Immature natural killer cell (primary cell): ENCODE results near the gene ATP6V1D. TPM values are rescaled to one million over a fixed set of nuclear protein-coding genes. Genes with fewer than 3 reads are reported as not detected.
"Not testable (repeated sequence)": the region's sequence is repeated elsewhere in the genome, so short reads cannot be mapped to it uniquely, and the experiment has no call there.

Experiments used
- DNase-seq, 3 donors: peaks; one replicate each; pipeline ENCODE4 v3.0.0; 2022; ENCODE audit warnings: mixed read lengths in 1 of 3
- H3K27ac Mint-ChIP-seq, 6 donors: one replicate each; pipeline ENCODE4 v1.8.0; 2020; ENCODE audit warnings: mixed read lengths in 6 of 6, mild to moderate bottlenecking in 5 of 6, inconsistent platforms in 4 of 6, moderate library complexity in 3 of 6
- H3K27me3 Mint-ChIP-seq, 3 donors: one replicate each; pipeline ENCODE4 v1.8.0; 2020 to 2021; ENCODE audit warnings: low read depth in 3 of 3, mild to moderate bottlenecking in 3 of 3, mixed read lengths in 3 of 3, moderate library complexity in 3 of 3, inconsistent platforms in 1 of 3
- H3K36me3 Mint-ChIP-seq, 3 donors: one replicate each; pipeline ENCODE4 v1.8.0; 2020; ENCODE audit warnings: mixed read lengths in 3 of 3, inconsistent platforms in 2 of 3, mild to moderate bottlenecking in 2 of 3
- H3K4me1 Mint-ChIP-seq, 2 donors: one replicate each; pipeline ENCODE4 v1.8.0; 2020; ENCODE audit warnings: inconsistent platforms in 2 of 2, mild to moderate bottlenecking in 2 of 2, mixed read lengths in 2 of 2, moderate library complexity in 1 of 2
- H3K4me3 Mint-ChIP-seq, 5 donors: one replicate each; pipeline ENCODE4 v1.8.0; 2020; ENCODE audit warnings: mild to moderate bottlenecking in 5 of 5, mixed read lengths in 5 of 5, inconsistent platforms in 3 of 5, moderate library complexity in 3 of 5
- H3K9me3 Mint-ChIP-seq, 6 donors: one replicate each; pipeline ENCODE4 v1.8.0; 2020; ENCODE audit warnings: mild to moderate bottlenecking in 6 of 6, mixed read lengths in 6 of 6, inconsistent platforms in 4 of 6, moderate library complexity in 3 of 6
- polyA plus RNA-seq, 3 donors: library from polyadenylated mRNA; unstranded; fragments of 300-500 nt; fragmentation: Illumina TruSeq; gene quantifications; one replicate each; pipeline ENCODE4 v1.2.3, GENCODE V29; 2021

ATP6V1D gene
- polyA plus RNA-seq, 3 donors from 2014 or later: 74.0 to 94.9 (median 80.1) TPM

DNA sequence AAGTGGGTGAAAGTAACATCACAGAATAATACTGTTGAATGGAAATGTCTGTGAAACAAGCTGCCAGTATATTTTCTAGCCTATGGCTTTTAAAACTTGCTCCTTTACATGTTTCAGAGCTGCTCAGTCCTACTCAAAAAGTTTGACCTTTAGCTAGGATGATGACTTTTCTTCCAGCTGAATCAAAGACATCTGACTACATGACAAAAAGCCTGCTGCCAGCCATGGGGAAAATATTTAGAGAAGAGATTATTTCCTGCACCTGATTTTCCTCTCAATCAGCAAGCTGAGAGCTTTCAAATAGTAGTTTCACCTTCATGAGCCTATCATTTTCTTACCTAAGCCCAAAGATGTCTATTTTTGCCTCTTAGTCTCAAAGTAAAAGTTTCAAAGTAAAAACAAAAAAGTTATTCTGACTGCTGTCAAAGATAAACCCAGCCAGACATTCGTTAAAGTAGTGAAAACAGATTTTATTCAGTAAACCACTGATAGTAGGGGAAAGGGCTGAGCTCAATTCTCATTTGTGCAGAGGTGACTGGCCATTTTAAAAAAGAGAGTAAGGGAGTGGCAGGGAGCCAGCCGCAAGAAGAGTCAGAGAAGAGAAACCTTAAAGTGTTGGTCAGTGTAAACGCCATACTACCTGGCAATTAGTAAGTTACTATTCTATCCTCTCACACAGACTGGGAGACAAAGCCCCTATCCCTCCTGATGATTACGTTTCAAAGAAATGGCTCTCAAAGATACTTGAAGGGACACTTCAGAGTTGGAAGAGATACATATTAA, 2.2 kb downstream of the ATP6V1D start:
- Mint-ChIP-seq H3K4me1 (peaks cover 43 to 57% of the 10 kb centered on the region in 2 donors), H3K9me3 (no peaks in the 10 kb centered on the region), H3K36me3 (no peaks in the 10 kb centered on the region), H3K27me3 (peaks cover 8 to 9% (median 8%) of the 10 kb centered on the region in 3 donors), H3K27ac (peak overlapping the region in 4 of 6 donors; percentile 38 to 69 (median 62)), H3K4me3 (peak overlapping the region; percentile 31 to 99 (median 99))
- no peak for DNase-seq

DNA sequence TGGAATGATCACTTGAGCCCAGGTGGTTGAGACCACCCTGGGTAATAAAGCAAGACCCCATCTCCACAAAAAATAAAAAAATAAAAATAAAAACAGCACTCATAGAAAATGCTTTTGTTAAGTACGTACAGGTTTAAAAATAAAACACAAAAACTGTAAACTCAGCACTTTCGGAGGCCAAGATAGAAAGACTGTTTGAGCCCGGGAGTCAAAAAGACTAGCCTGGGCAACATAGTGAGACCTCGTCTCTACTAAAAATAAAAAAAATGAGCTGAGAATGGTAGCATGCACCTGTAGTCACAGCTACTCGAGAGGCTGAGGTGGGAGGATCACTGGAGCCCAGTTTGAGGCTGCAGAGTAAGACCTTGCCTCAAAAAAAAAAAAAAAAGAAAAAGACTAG, 7.5 kb downstream of the ATP6V1D start:
- peaks cover 0 to 10% of the 10 kb centered on the region in 2 donors for H3K4me1 Mint-ChIP-seq
- peaks cover 15 to 20% (median 20%) of the 10 kb centered on the region in 3 donors for H3K36me3 Mint-ChIP-seq
- H3K4me3 Mint-ChIP-seq: no peak overlapping the region
- DNase-seq: no peak
- no peaks in the 10 kb centered on the region for H3K27me3 Mint-ChIP-seq
- no peaks in the 10 kb centered on the region for H3K9me3 Mint-ChIP-seq
- no peak overlapping the region for H3K27ac Mint-ChIP-seq

DNA sequence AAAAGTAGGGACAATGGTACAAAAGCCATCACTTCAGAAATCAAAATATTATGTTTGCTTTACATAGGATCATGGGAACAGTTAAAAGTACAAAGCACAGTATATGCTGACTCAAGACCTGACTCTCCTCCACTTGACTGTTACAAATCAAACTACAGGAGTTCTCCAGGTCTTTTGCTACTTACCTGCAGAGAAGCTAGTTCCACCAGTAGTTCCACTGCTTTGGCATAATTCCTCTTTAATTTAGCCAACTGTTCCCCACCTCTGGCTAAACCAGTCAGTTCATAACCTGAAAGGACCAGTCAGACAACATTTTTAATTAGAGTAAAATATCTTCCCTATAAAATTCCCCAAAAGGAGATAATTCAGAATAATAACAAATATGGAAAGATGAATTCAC, 14.0 kb downstream of the ATP6V1D start:
- H3K9me3 Mint-ChIP-seq: no peaks in the 10 kb centered on the region
- no peaks in the 10 kb centered on the region for H3K4me1 Mint-ChIP-seq
- peaks cover 0 to 1% (median 0%) of the 10 kb centered on the region in 3 donors for H3K27me3 Mint-ChIP-seq
- H3K27ac Mint-ChIP-seq: no peak overlapping the region
- H3K4me3 Mint-ChIP-seq: no peak overlapping the region
- no peak for DNase-seq
- peaks cover 30 to 43% (median 38%) of the 10 kb centered on the region in 3 donors for H3K36me3 Mint-ChIP-seq

- Mint-ChIP-seq H3K4me3 (no peak overlapping the region), H3K36me3 (peaks cover 30 to 38% (median 31%) of the 10 kb centered on the region in 3 donors), H3K27me3 (peaks cover 0 to 2% (median 1%) of the 10 kb centered on the region in 3 donors), H3K4me1 (no peaks in the 10 kb centered on the region), H3K27ac (no peak overlapping the region), H3K9me3 (no peaks in the 10 kb centered on the region)
- DNase-seq: no peak
Observed at GRCh38 chr14:67343601-67344230, 15.9 kb downstream of the ATP6V1D start.

DNA sequence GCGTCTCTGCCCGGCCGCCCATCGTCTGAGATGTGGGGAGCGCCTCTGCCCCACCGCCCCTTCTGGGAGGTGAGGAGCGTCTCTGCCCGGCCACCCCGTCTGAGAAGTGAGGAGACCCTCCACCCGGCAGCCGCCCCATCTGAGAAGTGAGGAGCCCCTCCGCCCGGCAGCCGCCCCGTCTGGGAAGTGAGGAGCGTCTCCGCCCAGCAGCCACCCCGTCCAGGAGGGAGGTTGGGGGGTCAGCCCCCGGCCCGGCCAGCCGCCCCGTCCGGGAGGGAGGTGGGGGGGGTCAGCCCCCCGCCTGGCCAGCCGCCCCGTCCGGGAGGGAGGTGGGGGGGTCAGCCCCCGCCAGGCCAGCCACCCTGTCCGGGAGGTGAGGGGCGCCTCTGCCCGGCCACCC, 18.4 kb downstream of the ATP6V1D start:
- not testable (repeated sequence) for DNase-seq, H3K4me3 Mint-ChIP-seq, H3K27ac Mint-ChIP-seq, H3K9me3 Mint-ChIP-seq, H3K4me1 Mint-ChIP-seq, H3K27me3 Mint-ChIP-seq
- H3K36me3 Mint-ChIP-seq: peaks cover 26 to 43% (median 33%) of the 10 kb centered on the region in 3 donors

DNA sequence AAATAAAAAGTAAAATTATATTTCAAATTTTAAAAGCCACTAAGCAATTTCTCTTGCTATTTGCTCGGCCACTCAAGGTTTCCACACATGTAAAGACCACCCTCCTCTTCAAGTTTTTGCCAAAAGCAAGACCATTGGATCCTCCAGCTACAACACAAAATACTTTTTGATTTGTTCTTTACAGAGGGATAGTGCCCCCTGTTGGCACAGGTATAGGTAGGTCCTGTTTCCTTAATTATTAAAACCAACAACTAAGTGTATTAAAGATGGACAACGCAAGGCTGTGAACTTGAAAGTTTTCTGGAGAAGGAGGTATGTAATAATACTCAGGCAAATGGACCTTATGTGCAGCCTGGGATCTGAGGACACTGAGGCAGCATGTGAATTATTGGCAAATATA, 23.8 kb downstream of the ATP6V1D start:
- Mint-ChIP-seq H3K27ac (no peak overlapping the region), H3K27me3 (peaks cover 0 to 2% (median 0%) of the 10 kb centered on the region in 3 donors), H3K4me1 (no peaks in the 10 kb centered on the region), H3K4me3 (no peak overlapping the region), H3K9me3 (no peaks in the 10 kb centered on the region), H3K36me3 (peaks cover 22 to 52% (median 41%) of the 10 kb centered on the region in 3 donors)
- no peak for DNase-seq

GRCh38 chr14:67332468-67332867, 27.1 kb downstream of the ATP6V1D start:
- DNase-seq: no peak
- Mint-ChIP-seq H3K27ac (no peak overlapping the region), H3K27me3 (no peaks in the 10 kb centered on the region), H3K36me3 (peaks cover 14 to 40% (median 34%) of the 10 kb centered on the region in 3 donors), H3K4me1 (no peaks in the 10 kb centered on the region), H3K9me3 (no peaks in the 10 kb centered on the region), H3K4me3 (no peak overlapping the region)

GRCh38 chr14:67331368-67332125, 28.1 kb downstream of the ATP6V1D start:
- no peak overlapping the region for H3K4me3 Mint-ChIP-seq
- no peak overlapping the region for H3K27ac Mint-ChIP-seq
- DNase-seq: no peak
- peaks cover 14 to 41% (median 33%) of the 10 kb centered on the region in 3 donors for H3K36me3 Mint-ChIP-seq
- peaks cover 0 to 2% (median 0%) of the 10 kb centered on the region in 6 donors for H3K9me3 Mint-ChIP-seq
- no peaks in the 10 kb centered on the region for H3K4me1 Mint-ChIP-seq
- no peaks in the 10 kb centered on the region for H3K27me3 Mint-ChIP-seq

GRCh38 chr14:67329666-67330065, 29.9 kb downstream of the ATP6V1D start:
- not testable (repeated sequence) for H3K9me3 Mint-ChIP-seq, H3K27ac Mint-ChIP-seq, H3K4me1 Mint-ChIP-seq, H3K27me3 Mint-ChIP-seq, H3K4me3 Mint-ChIP-seq, DNase-seq
- peaks cover 19 to 36% (median 25%) of the 10 kb centered on the region in 3 donors for H3K36me3 Mint-ChIP-seq

GRCh38 chr14:67319142-67319541, 40.5 kb downstream of the ATP6V1D start:
- peaks cover 0 to 8% (median 4%) of the 10 kb centered on the region in 3 donors for H3K36me3 Mint-ChIP-seq
- no peak overlapping the region for H3K4me3 Mint-ChIP-seq
- DNase-seq: no peak
- H3K27ac Mint-ChIP-seq: no peak overlapping the region
- no peaks in the 10 kb centered on the region for H3K4me1 Mint-ChIP-seq
- H3K27me3 Mint-ChIP-seq: no peaks in the 10 kb centered on the region
- no peaks in the 10 kb centered on the region for H3K9me3 Mint-ChIP-seq

GRCh38 chr14:67317822-67318221, 41.8 kb downstream of the ATP6V1D start:
- no peaks in the 10 kb centered on the region for H3K27me3 Mint-ChIP-seq
- DNase-seq: no peak
- no peak overlapping the region for H3K27ac Mint-ChIP-seq
- H3K4me3 Mint-ChIP-seq: no peak overlapping the region
- H3K4me1 Mint-ChIP-seq: no peaks in the 10 kb centered on the region
- H3K36me3 Mint-ChIP-seq: peaks cover 0 to 8% (median 4%) of the 10 kb centered on the region in 3 donors
- no peaks in the 10 kb centered on the region for H3K9me3 Mint-ChIP-seq

GRCh38 chr14:67313153-67313552, 46.5 kb downstream of the ATP6V1D start:
- no peak overlapping the region for H3K27ac Mint-ChIP-seq
- H3K4me3 Mint-ChIP-seq: no peak overlapping the region
- peaks cover 4 to 17% (median 14%) of the 10 kb centered on the region in 3 donors for H3K36me3 Mint-ChIP-seq
- H3K4me1 Mint-ChIP-seq: no peaks in the 10 kb centered on the region
- no peaks in the 10 kb centered on the region for H3K9me3 Mint-ChIP-seq
- DNase-seq: no peak
- peaks cover 0 to 2% (median 0%) of the 10 kb centered on the region in 3 donors for H3K27me3 Mint-ChIP-seq

- Mint-ChIP-seq H3K4me3 (no peak overlapping the region), H3K27ac (no peak overlapping the region), H3K9me3 (no peaks in the 10 kb centered on the region), H3K27me3 (peaks cover 0 to 2% (median 0%) of the 10 kb centered on the region in 3 donors), H3K4me1 (peaks cover 2 to 3% of the 10 kb centered on the region in 2 donors), H3K36me3 (peaks cover 4 to 21% (median 18%) of the 10 kb centered on the region in 3 donors)
- no peak for DNase-seq
Observed at GRCh38 chr14:67311868-67312267, 47.7 kb downstream of the ATP6V1D start.
